ENCODE measurements around the gene SLC8A1. TPM values are rescaled to one million over a fixed set of nuclear protein-coding genes. Genes with fewer than 3 reads are reported as not detected.

Gene SLC8A1
- total RNA-seq, 4 donors from 2014 or later = 1.3 to 3.8 (median 2.4) TPM

- in situ Hi-C loops (cut with MboI; ENCODE audit: low sequenced_read_pairs in 4 of 4) = no loop called here
- Histone ChIP-seq H3K4me1 (no peaks in the 10 kb centered on the region), H3K36me3 (no peaks in the 10 kb centered on the region), H3K27ac (no peak overlapping the region), H3K9me3 (peaks cover 0 to 5% (median 0%) of the 10 kb centered on the region in 3 donors), H3K27me3 (no peaks in the 10 kb centered on the region), H3K4me3 (no peak overlapping the region)
- DNase-seq (no peak), ATAC-seq (no peak)
- intact Hi-C loops (cut with DNase I; ENCODE audit: low total_unique reads) = no loop called here
- TF ChIP-seq POLR2A (IDR thresholded peaks at IDR 0.05) = no peak
- no peak for TF ChIP-seq CTCF (IDR thresholded peaks at IDR 0.05 in 4 of 5, conservative IDR thresholded peaks at IDR 0.05 in 1 of 5)
These were observed 15.2 kb upstream of the SLC8A1 start for GRCh38 chr2:40466935-40467572.

DNA sequence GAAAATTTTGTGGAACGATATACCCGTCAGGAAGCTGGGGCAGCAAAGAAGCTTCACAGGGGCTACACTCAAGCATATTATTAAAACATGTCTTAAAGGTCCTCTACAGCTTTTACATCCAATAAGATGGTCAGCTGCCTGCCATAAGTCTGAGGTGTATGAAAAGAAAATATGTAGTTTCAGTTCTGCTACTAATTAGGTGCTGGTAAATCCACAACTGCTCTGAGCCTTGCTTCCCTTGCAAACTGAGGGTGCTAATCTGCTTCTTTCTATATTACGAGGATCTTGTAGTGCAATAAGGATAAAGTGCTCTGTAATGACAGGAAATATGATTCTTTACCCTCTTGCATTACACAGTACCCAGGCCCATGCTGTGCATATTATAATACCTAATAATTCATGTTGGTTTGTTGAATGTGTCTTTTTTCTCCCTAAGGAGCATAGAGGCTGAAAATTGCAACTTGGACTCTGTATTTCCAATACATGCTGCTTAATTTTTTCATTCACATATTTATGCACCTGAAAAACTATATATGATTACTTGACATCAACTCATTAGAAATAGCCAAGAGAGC is 14.5 kb upstream of the SLC8A1 start:
- no peaks in the 10 kb centered on the region for H3K27me3 ChIP-seq
- no peak overlapping the region for H3K4me3 ChIP-seq
- H3K9me3 ChIP-seq = peaks cover 0 to 5% (median 0%) of the 10 kb centered on the region in 3 donors
- DNase-seq = no peak
- intact Hi-C loops (cut with DNase I; ENCODE audit: low total_unique reads) (no loop called here), in situ Hi-C loops (cut with MboI; ENCODE audit: low sequenced_read_pairs in 4 of 4) (no loop called here)
- TF ChIP-seq POLR2A (IDR thresholded peaks at IDR 0.05) = no peak
- no peak for TF ChIP-seq CTCF (IDR thresholded peaks at IDR 0.05 in 4 of 5, conservative IDR thresholded peaks at IDR 0.05 in 1 of 5)
- H3K36me3 ChIP-seq = no peaks in the 10 kb centered on the region
- H3K27ac ChIP-seq = no peak overlapping the region
- H3K4me1 ChIP-seq = no peaks in the 10 kb centered on the region
- no peak for ATAC-seq

GRCh38 chr2:40463112-40463511 is 11.2 kb upstream of the SLC8A1 start:
- ATAC-seq = no peak
- no peak for DNase-seq
- TF ChIP-seq CTCF (IDR thresholded peaks at IDR 0.05 in 4 of 5, conservative IDR thresholded peaks at IDR 0.05 in 1 of 5) = no peak
- no peak for TF ChIP-seq POLR2A (IDR thresholded peaks at IDR 0.05)
- Histone ChIP-seq H3K27me3 (no peaks in the 10 kb centered on the region), H3K9me3 (no peaks in the 10 kb centered on the region), H3K4me1 (peaks cover 6 to 10% of the 10 kb centered on the region in 2 donors), H3K36me3 (no peaks in the 10 kb centered on the region), H3K27ac (no peak overlapping the region), H3K4me3 (no peak overlapping the region)
- in situ Hi-C loops (cut with MboI; ENCODE audit: low sequenced_read_pairs in 4 of 4) (no loop called here), intact Hi-C loops (cut with DNase I; ENCODE audit: low total_unique reads) (no loop called here)

GRCh38 chr2:40458271-40458794 is 6.4 kb upstream of the SLC8A1 start:
- in situ Hi-C loops (cut with MboI; ENCODE audit: low sequenced_read_pairs in 4 of 4) (no loop called here), intact Hi-C loops (cut with DNase I; ENCODE audit: low total_unique reads) (no loop called here)
- ATAC-seq (peak; percentile 74 to 85), DNase-seq (peak; percentile 31 to 36)
- H3K9me3 ChIP-seq = no peaks in the 10 kb centered on the region
- H3K36me3 ChIP-seq = no peaks in the 10 kb centered on the region
- H3K4me3 ChIP-seq = no peak overlapping the region
- peaks cover 6 to 14% of the 10 kb centered on the region in 2 donors for H3K4me1 ChIP-seq
- H3K27ac ChIP-seq = no peak overlapping the region
- no peak for TF ChIP-seq CTCF (IDR thresholded peaks at IDR 0.05 in 4 of 5, conservative IDR thresholded peaks at IDR 0.05 in 1 of 5)
- TF ChIP-seq POLR2A (IDR thresholded peaks at IDR 0.05) = no peak
- H3K27me3 ChIP-seq = no peaks in the 10 kb centered on the region
